Smooth muscle cell (in vitro differentiated cells): ENCODE results near the gene LRRC75A. TPM values are rescaled to one million over a fixed set of nuclear protein-coding genes. Genes with fewer than 3 reads are reported as not detected.

Source experiments
- DNase-seq: peaks from one replicate; lab custom pipeline; 2025; ENCODE audit not compliant: unreplicated experiment; lab: John Stamatoyannopoulos, UW
- H2AFZ ChIP-seq: fragments of 200-600 bp; sonication (generic); 2 replicates; pipeline ENCODE4 v1.6.0; 2016; ENCODE audit warnings: antibody characterized with exemption, low read depth, mild to moderate bottlenecking
- H3F3A ChIP-seq: fragments of 200-600 bp; sonication (generic); 2 replicates; pipeline ENCODE4 v1.6.0; 2017; ENCODE audit warnings: antibody characterized with exemption, low read depth
- H3K27ac ChIP-seq: fragments of 200-600 bp; sonication (generic); 2 replicates; pipeline ENCODE4 v1.5.1; 2016; ENCODE audit warnings: low read depth, mild to moderate bottlenecking
- H3K27me3 ChIP-seq: fragments of 200-600 bp; sonication (generic); 2 replicates; pipeline ENCODE4 v1.6.1; 2016; ENCODE audit warnings: low read depth, mild to moderate bottlenecking
- H3K36me3 ChIP-seq: fragments of 200-600 bp; sonication (generic); 2 replicates; pipeline ENCODE4 v1.5.1; 2016; ENCODE audit warnings: low read depth
- H3K4me1 ChIP-seq: fragments of 200-600 bp; sonication (generic); 2 replicates; pipeline ENCODE4 v1.5.1; 2016; ENCODE audit warnings: low read depth
- H3K4me2 ChIP-seq: fragments of 200-600 bp; sonication (generic); 2 replicates; pipeline ENCODE4 v1.6.0; 2016; ENCODE audit warnings: mild to moderate bottlenecking
- H3K4me3 ChIP-seq: fragments of 200-600 bp; sonication (generic); 2 replicates; pipeline ENCODE4 v1.5.1; 2016; ENCODE audit warnings: mild to moderate bottlenecking
- H3K79me2 ChIP-seq: fragments of 200-600 bp; sonication (generic); 2 replicates; pipeline ENCODE4 v1.6.0; 2016; ENCODE audit warnings: low read depth, mild to moderate bottlenecking
- H3K9ac ChIP-seq: fragments of 200-600 bp; sonication (generic); 2 replicates; pipeline ENCODE4 v1.6.0; 2016; ENCODE audit warnings: low read depth
- H3K9me3 ChIP-seq: fragments of 200-600 bp; sonication (generic); replicated peaks from 2 replicates; pipeline ENCODE4 v1.5.1; 2016; ENCODE audit warnings: low read depth
- H4K20me1 ChIP-seq: fragments of 200-600 bp; sonication (generic); 2 replicates; pipeline ENCODE4 v1.6.0; 2016; ENCODE audit warnings: low read depth
- WGBS: methylation state at CpG from one replicate; pipeline ENCODE4 v1.1.7; 2016; ENCODE audit warnings: low lambda C conversion rate; 5-methylcytosine and 5-hydroxymethylcytosine counted together
- polyA plus RNA-seq: library from polyadenylated mRNA; unstranded; fragments of >200 nt; fragmentation: Nextera tagmentation; extraction: Ambion mirVana; gene quantifications from 2 replicates; pipeline ENCODE4 v1.2.1, GENCODE V29; 2016
- total RNA-seq: library from RNA; depleted of rRNA; stranded (reverse); fragments of >200 nt; gene quantifications from 2 replicates; pipeline ENCODE4 v1.2.3, GENCODE V29; 2014
- TF ChIP-seq, protein P1 (sequence below): fragments of 200-600 bp; sonication (generic); IDR thresholded peaks from 2 replicates; pipeline ENCODE4 v1.5.1; 2017; ENCODE audit warnings: borderline replicate concordance, mild to moderate bottlenecking, antibody characterized with exemption; ENCODE audit not compliant: insufficient read depth, poor library complexity, severe bottlenecking

Gene LRRC75A
- total and polyA plus RNA-seq, 2 experiments from 2014 or later: 0.76 to 2.2 TPM

GRCh38 chr17:16467044-16467443 lies 24.9 kb downstream of the LRRC75A start:
- no peak for DNase-seq
- H3K36me3 ChIP-seq: no peaks in the 10 kb centered on the region
- H2AFZ ChIP-seq: no peak overlapping the region
- 96% methylated on average over 6 of the region's 6 CpGs for WGBS
- TF ChIP-seq, protein P1, sequence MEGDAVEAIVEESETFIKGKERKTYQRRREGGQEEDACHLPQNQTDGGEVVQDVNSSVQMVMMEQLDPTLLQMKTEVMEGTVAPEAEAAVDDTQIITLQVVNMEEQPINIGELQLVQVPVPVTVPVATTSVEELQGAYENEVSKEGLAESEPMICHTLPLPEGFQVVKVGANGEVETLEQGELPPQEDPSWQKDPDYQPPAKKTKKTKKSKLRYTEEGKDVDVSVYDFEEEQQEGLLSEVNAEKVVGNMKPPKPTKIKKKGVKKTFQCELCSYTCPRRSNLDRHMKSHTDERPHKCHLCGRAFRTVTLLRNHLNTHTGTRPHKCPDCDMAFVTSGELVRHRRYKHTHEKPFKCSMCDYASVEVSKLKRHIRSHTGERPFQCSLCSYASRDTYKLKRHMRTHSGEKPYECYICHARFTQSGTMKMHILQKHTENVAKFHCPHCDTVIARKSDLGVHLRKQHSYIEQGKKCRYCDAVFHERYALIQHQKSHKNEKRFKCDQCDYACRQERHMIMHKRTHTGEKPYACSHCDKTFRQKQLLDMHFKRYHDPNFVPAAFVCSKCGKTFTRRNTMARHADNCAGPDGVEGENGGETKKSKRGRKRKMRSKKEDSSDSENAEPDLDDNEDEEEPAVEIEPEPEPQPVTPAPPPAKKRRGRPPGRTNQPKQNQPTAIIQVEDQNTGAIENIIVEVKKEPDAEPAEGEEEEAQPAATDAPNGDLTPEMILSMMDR: no peak
- no peaks in the 10 kb centered on the region for H3K27me3 ChIP-seq
- no peak overlapping the region for H3K4me3 ChIP-seq
- H3K27ac ChIP-seq: no peak overlapping the region
- no peaks in the 10 kb centered on the region for H3K9me3 ChIP-seq
- no peak overlapping the region for H3K4me2 ChIP-seq
- no peak overlapping the region for H3K9ac ChIP-seq
- no peaks in the 10 kb centered on the region for H3F3A ChIP-seq
- H4K20me1 ChIP-seq: no peaks in the 10 kb centered on the region
- no peaks in the 10 kb centered on the region for H3K79me2 ChIP-seq
- no peaks in the 10 kb centered on the region for H3K4me1 ChIP-seq

- Histone ChIP-seq H3K9ac (no peak overlapping the region), H3K4me2 (no peak overlapping the region), H3K9me3 (no peaks in the 10 kb centered on the region), H2AFZ (no peak overlapping the region), H3F3A (no peaks in the 10 kb centered on the region), H3K27me3 (no peaks in the 10 kb centered on the region), H4K20me1 (no peaks in the 10 kb centered on the region), H3K79me2 (no peaks in the 10 kb centered on the region), H3K4me3 (no peak overlapping the region), H3K27ac (no peak overlapping the region), H3K36me3 (no peaks in the 10 kb centered on the region), H3K4me1 (no peaks in the 10 kb centered on the region)
- TF ChIP-seq, protein P1: no peak
- no peak for DNase-seq
- WGBS: 89% methylated on average over 9 of the region's 9 CpGs
These were observed 25.6 kb downstream of the LRRC75A start for GRCh38 chr17:16466407-16466806.

- Histone ChIP-seq H3K4me1 (no peaks in the 10 kb centered on the region), H3K4me3 (no peak overlapping the region), H3F3A (no peaks in the 10 kb centered on the region), H2AFZ (no peak overlapping the region), H3K36me3 (no peaks in the 10 kb centered on the region), H3K27me3 (no peaks in the 10 kb centered on the region), H3K9me3 (no peaks in the 10 kb centered on the region), H3K9ac (no peak overlapping the region), H3K4me2 (no peak overlapping the region), H4K20me1 (no peaks in the 10 kb centered on the region), H3K27ac (no peak overlapping the region), H3K79me2 (no peaks in the 10 kb centered on the region)
- TF ChIP-seq, protein P1: no peak
- 80% methylated on average over 4 of the region's 4 CpGs for WGBS
- no peak for DNase-seq
These were observed 26.1 kb downstream of the LRRC75A start for GRCh38 chr17:16465861-16466338.

DNA sequence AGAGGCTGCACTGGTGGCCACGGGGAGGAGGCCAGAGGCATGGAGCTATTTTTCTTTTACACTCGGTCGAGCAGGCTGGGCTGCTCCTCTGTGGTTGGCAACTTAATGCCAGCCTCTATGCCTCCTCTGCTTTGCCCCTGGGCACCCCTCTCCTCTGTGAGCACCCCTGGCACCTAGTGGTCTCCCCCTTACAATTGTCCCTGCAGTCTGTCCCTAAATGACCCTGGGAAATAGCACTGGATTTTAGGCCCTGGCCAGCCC lies 27.0 kb downstream of the LRRC75A start:
- no peak overlapping the region for H3K4me3 ChIP-seq
- H3K27me3 ChIP-seq: no peaks in the 10 kb centered on the region
- no peak overlapping the region for H2AFZ ChIP-seq
- peaks cover 1% of the 10 kb centered on the region for H3K4me1 ChIP-seq
- H4K20me1 ChIP-seq: no peaks in the 10 kb centered on the region
- whole genome bisulfite sequencing: 91% methylated on average over 3 of the region's 3 CpGs
- H3K36me3 ChIP-seq: no peaks in the 10 kb centered on the region
- no peak overlapping the region for H3K27ac ChIP-seq
- H3K9ac ChIP-seq: no peak overlapping the region
- DNase-seq: no peak
- no peak overlapping the region for H3K4me2 ChIP-seq
- TF ChIP-seq, protein P1: no peak
- no peaks in the 10 kb centered on the region for H3K79me2 ChIP-seq
- H3F3A ChIP-seq: no peaks in the 10 kb centered on the region
- no peaks in the 10 kb centered on the region for H3K9me3 ChIP-seq
